Trophoblast cell (in vitro differentiated cells and primary cell): ENCODE measurements around the gene ZNF594.
"Not testable (repeated sequence)": the region's sequence is repeated elsewhere in the genome, so short reads cannot be mapped to it uniquely, and the experiment has no call there.

Experiments
- DNase-seq, 2 donors: peaks; one replicate each; pipeline ENCODE4 v3.0.0-alpha.2; 2016
- H2AFZ ChIP-seq: 2 replicates; pipeline ENCODE4 v1.6.1; 2013; ENCODE audit warnings: low read length, moderate library complexity, mild to moderate bottlenecking; ENCODE audit not compliant: insufficient read depth, poor library complexity
- H2AK5ac ChIP-seq: 2 replicates; pipeline ENCODE4 v1.6.1; 2013; ENCODE audit warnings: mild to moderate bottlenecking, low read length
- H2BK120ac ChIP-seq: 2 replicates; pipeline ENCODE4 v1.6.1; 2013; ENCODE audit warnings: low read length, mild to moderate bottlenecking, moderate library complexity; ENCODE audit not compliant: insufficient read depth, poor library complexity
- H2BK12ac ChIP-seq: 2 replicates; pipeline ENCODE4 v1.6.1; 2013; ENCODE audit warnings: mild to moderate bottlenecking, low read length, moderate library complexity
- H2BK5ac ChIP-seq: 2 replicates; pipeline ENCODE4 v1.6.1; 2013; ENCODE audit warnings: low read length, low read depth, moderate library complexity, mild to moderate bottlenecking; ENCODE audit not compliant: poor library complexity
- H3K14ac ChIP-seq: 2 replicates; pipeline ENCODE4 v1.6.1; 2013; ENCODE audit warnings: mild to moderate bottlenecking, low read length
- H3K18ac ChIP-seq: 2 replicates; pipeline ENCODE4 v1.6.1; 2013; ENCODE audit warnings: mild to moderate bottlenecking, low read length
- H3K23ac ChIP-seq: 2 replicates; pipeline ENCODE4 v1.6.1; 2013; ENCODE audit warnings: low read length
- H3K27ac ChIP-seq: 2 replicates; pipeline ENCODE4 v1.5.1; 2013; ENCODE audit warnings: low read depth, mild to moderate bottlenecking, inconsistent platforms, low read length, moderate library complexity
- H3K27me3 ChIP-seq: 2 replicates; pipeline ENCODE4 v1.6.1; 2013; ENCODE audit warnings: inconsistent platforms, mild to moderate bottlenecking, low read length, moderate library complexity; ENCODE audit not compliant: insufficient read depth
- H3K36me3 ChIP-seq, 2 experiments: 1 replicate in 1 of 2; 2 replicates in 1 of 2; pipeline ENCODE4 v1.6.1; 2013; ENCODE audit warnings: low read length in 2 of 2, mild to moderate bottlenecking in 2 of 2, moderate library complexity in 1 of 2; ENCODE audit not compliant: insufficient read depth in 2 of 2, control insufficient read depth in 1 of 2
- H3K4ac ChIP-seq: 2 replicates; pipeline ENCODE4 v1.6.1; 2013; ENCODE audit warnings: low read depth, mild to moderate bottlenecking, low read length, moderate library complexity
- H3K4me1 ChIP-seq, 2 experiments: 1 replicate in 1 of 2; 2 replicates in 1 of 2; pipeline ENCODE4 v1.6.1; 2013; ENCODE audit warnings: low read length in 2 of 2, mild to moderate bottlenecking in 2 of 2, moderate library complexity in 1 of 2; ENCODE audit not compliant: insufficient read depth in 2 of 2, control insufficient read depth in 1 of 2
- H3K4me2 ChIP-seq: 2 replicates; pipeline ENCODE4 v1.6.1; 2013; ENCODE audit warnings: inconsistent platforms, mild to moderate bottlenecking, low read length, moderate library complexity
- H3K4me3 ChIP-seq: 2 replicates; pipeline ENCODE4 v1.5.1; 2013; ENCODE audit warnings: mild to moderate bottlenecking, low read depth, low read length, inconsistent platforms
- H3K79me1 ChIP-seq: one replicate; pipeline ENCODE4 v1.6.1; 2013; ENCODE audit warnings: low read length
- H3K79me2 ChIP-seq: 2 replicates; pipeline ENCODE4 v1.6.1; 2013; ENCODE audit warnings: low read length, mild to moderate bottlenecking; ENCODE audit not compliant: control insufficient read depth, insufficient read depth, poor library complexity
- H3K9ac ChIP-seq: 2 replicates; pipeline ENCODE4 v1.6.1; 2013; ENCODE audit warnings: mild to moderate bottlenecking, low read length
- H3K9me3 ChIP-seq: 2 replicates; pipeline ENCODE4 v1.6.1; 2013; ENCODE audit warnings: low read depth, mild to moderate bottlenecking, control low read depth, inconsistent platforms, low read length; ENCODE audit not compliant: insufficient read depth
- H4K12ac ChIP-seq: 2 replicates; pipeline ENCODE4 v1.6.1; 2013; ENCODE audit warnings: low read depth, mild to moderate bottlenecking, low read length, moderate library complexity
- H4K8ac ChIP-seq: 2 replicates; pipeline ENCODE4 v1.6.1; 2013; ENCODE audit warnings: low read depth, mild to moderate bottlenecking, low read length, moderate library complexity
- H4K91ac ChIP-seq: one replicate; pipeline ENCODE4 v1.6.1; 2013; ENCODE audit warnings: low read depth, mild to moderate bottlenecking, low read length, moderate library complexity
- WGBS: extraction: QIAGEN DNeasy Blood & Tissue Kit; methylation state at CpG from one replicate; pipeline ENCODE4 v1.1.7; 2013; ENCODE audit warnings: missing lambda C conversion rate; ENCODE audit not compliant: insufficient read length, insufficient coverage; ENCODE audit errors: extremely low coverage; 5-methylcytosine and 5-hydroxymethylcytosine counted together

Gene ZNF594

DNA sequence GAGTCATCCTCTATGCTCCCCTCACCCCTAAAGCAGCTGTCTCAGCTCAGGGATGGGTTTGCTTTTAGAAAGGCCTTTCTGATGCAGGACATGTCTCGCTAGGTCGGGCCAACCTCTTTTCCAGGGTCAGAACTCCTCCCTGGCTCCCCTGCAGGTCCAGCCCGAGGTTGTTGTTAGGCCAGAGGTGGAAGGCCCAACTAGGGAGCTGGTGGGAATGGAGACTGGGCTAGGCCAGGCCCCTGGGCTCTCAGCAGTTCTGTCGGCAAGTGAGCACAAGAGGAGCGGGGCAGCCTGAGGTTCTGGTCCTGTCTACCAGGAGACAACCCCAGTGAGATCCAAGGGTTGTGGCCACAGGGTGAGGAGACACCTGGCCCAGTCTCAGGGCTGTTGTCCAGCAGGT lies 61.0 kb downstream of the ZNF594 start:
- H3K79me1 ChIP-seq, H2AFZ ChIP-seq, H3K27ac ChIP-seq, H3K9me3 ChIP-seq, H3K23ac ChIP-seq, H2AK5ac ChIP-seq, H4K91ac ChIP-seq, H3K14ac ChIP-seq, H3K79me2 ChIP-seq, H2BK5ac ChIP-seq, H3K4me1 ChIP-seq, H4K12ac ChIP-seq, H3K4me2 ChIP-seq, H3K18ac ChIP-seq, H3K4ac ChIP-seq, H2BK120ac ChIP-seq, DNase-seq, H3K36me3 ChIP-seq, H3K4me3 ChIP-seq, H3K9ac ChIP-seq, H2BK12ac ChIP-seq, H3K27me3 ChIP-seq, H4K8ac ChIP-seq: not testable (repeated sequence)
- WGBS: no CpG with 5 or more reads among the region's 5 CpGs

DNA sequence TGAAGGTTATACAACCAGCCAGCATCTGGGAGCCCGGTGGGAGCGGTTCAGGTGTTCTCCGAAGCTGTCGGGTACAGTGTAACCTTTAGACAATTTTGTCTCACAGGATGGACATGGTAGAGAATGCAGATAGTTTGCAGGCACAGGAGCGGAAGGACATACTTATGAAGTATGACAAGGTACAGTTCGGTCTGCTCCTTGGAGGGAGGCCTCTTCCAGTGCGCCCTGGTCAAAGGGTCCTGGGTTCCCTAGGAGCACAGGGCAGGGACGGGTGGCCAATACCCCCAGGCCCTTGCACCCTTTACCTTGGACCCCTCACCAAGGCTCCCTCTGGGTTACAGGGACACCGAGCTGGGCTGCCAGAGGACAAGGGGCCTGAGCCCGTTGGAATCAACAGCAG lies 61.4 kb downstream of the ZNF594 start:
- H3K4me1 ChIP-seq, DNase-seq, H2AFZ ChIP-seq, H4K8ac ChIP-seq, H3K9ac ChIP-seq, H2BK120ac ChIP-seq, H3K79me1 ChIP-seq, H2BK12ac ChIP-seq, H3K23ac ChIP-seq, H3K27ac ChIP-seq, H3K9me3 ChIP-seq, H3K4ac ChIP-seq, H2BK5ac ChIP-seq, H3K4me2 ChIP-seq, H3K4me3 ChIP-seq, H3K36me3 ChIP-seq, H4K12ac ChIP-seq, H3K14ac ChIP-seq, H2AK5ac ChIP-seq, H3K27me3 ChIP-seq, H3K79me2 ChIP-seq, H4K91ac ChIP-seq, H3K18ac ChIP-seq: not testable (repeated sequence)
- no CpG with 5 or more reads among the region's 10 CpGs for WGBS

DNA sequence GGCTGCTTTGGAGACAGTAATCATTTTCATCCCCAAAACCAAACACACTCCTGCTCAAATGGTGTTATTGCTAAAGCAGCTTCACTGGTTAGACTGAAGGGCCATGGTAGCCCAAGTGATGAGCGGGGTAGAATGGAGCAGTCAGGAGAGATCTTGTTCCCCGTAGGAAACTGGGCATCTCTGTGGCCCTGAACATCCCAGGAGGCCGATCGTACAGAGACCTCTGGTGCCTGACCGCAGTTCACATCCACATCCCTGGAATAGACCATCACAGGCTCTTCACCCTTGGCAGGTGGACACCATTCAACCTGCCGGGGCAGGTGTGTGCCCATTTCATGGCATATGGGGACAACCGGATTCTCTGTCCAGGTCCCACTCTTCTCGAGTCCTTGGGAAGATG lies 61.9 kb downstream of the ZNF594 start:
- not testable (repeated sequence) for H3K27ac ChIP-seq, H3K23ac ChIP-seq, H2BK5ac ChIP-seq, H3K4ac ChIP-seq, H4K91ac ChIP-seq, DNase-seq, H4K8ac ChIP-seq, H2BK120ac ChIP-seq, H3K4me2 ChIP-seq, H3K79me1 ChIP-seq, H3K27me3 ChIP-seq, H3K9ac ChIP-seq, H3K36me3 ChIP-seq, H3K79me2 ChIP-seq, H3K4me3 ChIP-seq, H2AK5ac ChIP-seq, H3K4me1 ChIP-seq, H3K9me3 ChIP-seq, H4K12ac ChIP-seq, H3K14ac ChIP-seq, H3K18ac ChIP-seq, H2BK12ac ChIP-seq, H2AFZ ChIP-seq
- no CpG with 5 or more reads among the region's 8 CpGs for WGBS
